Measurements from ENCODE around the gene LRRFIP1.

- no peak for TF ChIP-seq CTCF (IDR thresholded peaks at IDR 0.05)
- no peak for TF ChIP-seq EZH2 (IDR thresholded peaks at IDR 0.05)
- no peak for TF ChIP-seq EZH2phosphoT487 (IDR thresholded peaks at IDR 0.05)
Measured at GRCh38 chr2:237649541-237650454, 22.4 kb downstream of the LRRFIP1 start.

Data from neural progenitor cell (in vitro differentiated cells).